GM19372 (cell line): ENCODE results near the gene AKR1B1.
A peak's percentile ranks its signal among the peaks of the same experiment; 100 is the strongest.

Experiments used
- ATAC-seq: cut with Tn5 transposase; IDR thresholded peaks from one replicate; pipeline ENCODE4 v1.9.1; 2021; ENCODE audit warnings: mild to moderate bottlenecking, low read depth, moderate library complexity; ENCODE audit not compliant: unreplicated experiment

Gene AKR1B1

DNA sequence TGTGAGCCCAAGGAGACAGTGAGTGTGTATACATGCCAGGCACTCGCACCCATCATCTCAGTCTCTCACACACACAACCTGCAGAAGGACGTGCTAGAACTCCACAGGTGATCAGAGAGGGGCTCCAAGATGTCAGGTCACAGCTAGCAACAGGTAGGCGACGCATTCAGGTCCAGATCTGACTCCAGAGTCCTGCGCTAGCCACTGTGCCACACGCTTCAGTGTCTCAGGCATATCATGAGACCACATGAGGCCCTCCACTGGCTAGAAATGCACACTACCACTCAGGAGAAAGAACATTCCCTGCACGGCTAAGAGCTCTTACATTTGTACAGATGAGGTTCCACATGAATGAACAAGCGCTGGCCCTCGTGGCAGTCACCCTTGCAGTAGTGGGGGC lies 11.5 kb downstream of the AKR1B1 start:
- ATAC-seq, result no peak

- no peak for ATAC-seq
These were observed 12.0 kb downstream of the AKR1B1 start for GRCh38 chr7:134446923-134447322.

DNA sequence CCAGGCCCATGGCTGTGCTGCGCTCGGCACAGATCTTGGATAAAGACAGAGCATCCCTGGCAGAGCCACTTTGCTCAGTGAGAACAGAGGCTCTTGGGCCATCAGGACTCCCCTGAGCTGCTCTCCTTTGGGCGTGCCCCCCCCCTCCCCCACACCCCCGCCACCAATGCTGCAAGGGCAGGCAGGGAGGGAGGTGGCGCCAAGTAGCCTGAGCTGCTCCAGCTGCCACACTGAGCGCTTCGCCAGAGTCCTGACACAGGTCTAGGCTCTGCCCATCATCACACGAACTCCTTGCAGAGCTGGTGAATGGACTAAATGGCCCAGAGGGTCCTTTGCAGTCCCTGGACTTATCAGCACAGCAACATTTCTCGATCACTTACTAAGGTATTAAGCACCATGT lies 12.5 kb downstream of the AKR1B1 start:
- ATAC-seq, result no peak

- ATAC-seq, result no peak
These were observed 14.0 kb downstream of the AKR1B1 start for GRCh38 chr7:134444961-134445315.

- ATAC-seq, result no peak
These were observed 14.5 kb downstream of the AKR1B1 start for GRCh38 chr7:134444198-134444960.

DNA sequence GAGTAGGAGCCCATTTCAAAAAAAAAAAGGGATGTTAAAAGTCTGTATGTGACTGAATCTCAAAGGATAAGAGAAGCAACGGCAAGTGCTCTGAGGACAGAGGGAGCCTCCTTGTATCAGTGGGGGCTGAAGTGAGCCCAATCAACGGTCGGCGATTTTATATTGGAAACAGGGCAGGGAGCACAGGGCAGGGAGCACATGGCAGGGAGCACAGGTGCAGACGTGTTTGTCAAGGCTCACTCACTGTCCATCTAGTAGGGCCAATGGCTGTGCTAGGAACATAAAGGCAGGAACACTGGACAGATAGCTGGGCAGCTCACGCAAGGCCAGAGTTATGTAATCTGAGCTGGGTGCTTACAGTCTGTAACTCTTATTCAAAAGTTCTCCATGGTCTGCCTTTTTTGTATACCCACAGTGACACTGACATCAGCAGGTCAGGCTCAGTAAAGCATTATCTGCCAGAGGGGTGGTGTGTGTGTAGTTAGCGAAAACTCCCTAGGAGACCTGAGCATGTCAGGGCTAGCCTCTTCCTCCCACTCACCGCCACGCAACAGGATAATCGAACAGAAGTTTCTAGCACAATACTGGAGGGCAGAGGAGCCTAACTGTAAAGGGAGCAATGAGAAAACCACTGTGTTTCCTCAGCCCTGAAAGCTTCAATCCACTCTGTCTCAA lies 15.4 kb downstream of the AKR1B1 start:
- no peak for ATAC-seq

GRCh38 chr7:134442441-134443220 lies 16.3 kb downstream of the AKR1B1 start:
- no peak for ATAC-seq

- ATAC-seq, result no peak
These were observed 17.6 kb downstream of the AKR1B1 start for GRCh38 chr7:134441264-134441663.

- no peak for ATAC-seq
These were observed 18.4 kb downstream of the AKR1B1 start for GRCh38 chr7:134440476-134440875.

DNA sequence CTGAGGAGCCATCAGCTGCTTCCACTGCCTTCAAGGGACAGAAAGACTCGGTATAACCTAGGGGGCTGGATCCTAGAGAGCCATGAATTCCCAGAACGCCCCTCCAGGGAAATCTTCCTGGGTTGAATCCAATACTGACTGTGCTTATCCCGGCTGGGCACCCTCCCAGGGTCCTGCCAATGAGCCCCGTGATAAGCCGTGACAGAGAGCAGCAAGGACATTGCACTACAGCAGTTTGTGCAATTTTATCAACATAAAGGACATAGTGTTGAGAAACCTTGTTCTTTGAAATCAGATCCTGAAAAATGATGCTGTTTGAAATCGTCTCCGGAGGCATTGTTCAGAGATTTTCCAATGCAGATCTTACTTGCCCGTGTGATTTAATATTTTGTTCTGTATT lies 18.8 kb downstream of the AKR1B1 start:
- ATAC-seq, result no peak

- no peak for ATAC-seq
These were observed 20.0 kb downstream of the AKR1B1 start for GRCh38 chr7:134438946-134439345.

- ATAC-seq, result no peak
These were observed 23.6 kb downstream of the AKR1B1 start for GRCh38 chr7:134435161-134435920.

DNA sequence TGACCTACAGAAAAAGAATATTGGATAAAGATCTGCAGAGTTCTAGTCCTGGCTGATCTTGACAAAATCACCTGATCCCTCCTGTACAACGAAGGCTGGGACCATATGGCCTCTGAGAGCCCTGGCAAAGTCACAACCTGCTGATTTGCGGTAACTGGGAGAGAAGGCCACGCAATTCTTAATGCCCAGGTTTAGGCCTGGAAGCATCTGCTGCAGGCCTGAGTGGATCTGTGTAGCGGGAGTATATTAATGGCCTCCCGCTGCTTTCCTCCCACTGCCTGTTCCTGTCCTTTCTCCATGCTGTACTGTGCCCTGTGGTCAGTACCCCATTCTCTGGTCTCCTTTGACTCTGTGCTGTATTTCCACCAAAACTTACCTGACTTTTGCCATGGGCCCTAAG lies 24.2 kb downstream of the AKR1B1 start:
- ATAC-seq, result no peak

- no peak for ATAC-seq
These were observed 25.5 kb downstream of the AKR1B1 start for GRCh38 chr7:134433430-134433829.

GRCh38 chr7:134432296-134433152 lies 26.4 kb downstream of the AKR1B1 start:
- ATAC-seq, result peak; percentile 95

GRCh38 chr7:134431815-134432214 lies 27.1 kb downstream of the AKR1B1 start:
- ATAC-seq, result no peak

DNA sequence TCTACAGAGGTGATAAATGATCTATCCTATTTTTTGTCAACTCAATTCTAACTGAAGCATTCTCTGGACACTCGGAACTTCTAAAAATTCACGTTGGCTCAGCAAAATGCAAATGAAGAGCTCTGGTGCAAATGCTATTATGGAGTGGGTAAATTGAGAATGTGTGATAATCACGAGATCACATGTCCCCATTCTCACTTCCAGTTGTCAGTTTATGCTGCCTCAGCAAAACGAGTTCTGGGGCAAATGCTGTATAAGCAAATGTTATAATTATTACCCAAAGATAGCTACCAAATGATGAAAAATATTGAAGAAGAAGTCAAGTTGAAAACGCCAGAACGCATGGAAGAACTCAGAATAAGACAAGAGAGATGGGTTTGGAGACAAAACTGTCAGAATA lies 29.4 kb downstream of the AKR1B1 start:
- ATAC-seq, result no peak

DNA sequence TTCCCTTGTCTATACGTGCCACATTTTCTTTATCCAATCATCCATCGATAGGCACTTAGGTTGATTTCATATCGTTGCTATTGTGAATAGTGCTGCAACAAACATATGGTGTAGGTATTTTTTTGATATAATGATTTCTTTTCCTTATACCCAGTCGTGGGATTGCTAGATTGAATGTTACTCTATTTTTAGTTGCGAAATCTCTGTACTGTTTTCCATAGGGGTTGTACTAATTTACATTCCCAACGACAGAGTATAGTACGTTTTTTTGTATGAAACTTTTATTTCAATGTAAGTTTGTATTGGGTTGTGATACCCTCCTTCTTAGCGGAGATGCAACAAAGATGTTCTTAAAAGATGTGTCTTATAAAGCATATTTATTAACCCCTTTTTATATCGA lies 30.0 kb downstream of the AKR1B1 start:
- ATAC-seq, result no peak

DNA sequence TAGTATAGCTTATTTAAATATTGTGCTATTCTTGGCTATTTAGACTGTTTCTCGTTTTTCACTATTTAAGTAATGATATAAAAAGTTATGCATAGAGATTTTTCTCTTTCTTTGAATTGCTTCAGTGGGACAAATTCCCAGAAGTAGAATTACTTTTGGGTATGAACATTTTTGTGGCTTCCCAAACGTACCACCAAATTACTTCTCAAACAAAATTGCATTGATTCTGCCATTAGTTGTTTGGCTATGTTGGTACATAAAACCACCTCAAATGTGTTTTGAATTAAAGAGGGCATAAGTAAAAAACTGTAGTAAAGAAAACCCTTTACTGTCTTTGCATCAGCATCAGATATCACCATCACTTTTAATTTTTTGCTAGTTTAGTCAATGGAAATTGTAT lies 31.0 kb downstream of the AKR1B1 start:
- no peak for ATAC-seq

GRCh38 chr7:134425777-134426176 lies 33.1 kb downstream of the AKR1B1 start:
- ATAC-seq, result no peak
